Endothelial cell of umbilical vein (primary cell): Measurements from ENCODE around the gene SMIM3. TPM values are rescaled to one million over a fixed set of nuclear protein-coding genes. Genes with fewer than 3 reads are reported as not detected.

Experiments
- BruUV-seq: library from RNA; stranded (reverse); fragments of 400-500 nt; replicated peaks from 2 replicates; lab custom pipeline; 2021; lab: Mats Ljungman, UMichigan
- CTCF ChIA-PET: fragments of 300-600, 350-600 bp; sonication (Branson Sonifier 250); formaldehyde crosslinking; loops from one replicate; lab custom pipeline; 2021; ENCODE audit warnings: antibody characterized with exemption, inconsistent platforms; lab: Charles Lee
- POLR2A ChIA-PET: fragments of 300-600, 350-600 bp; sonication (Branson Sonifier 250); formaldehyde crosslinking; loops from one replicate; lab custom pipeline; 2021; ENCODE audit warnings: antibody characterized with exemption, inconsistent platforms; lab: Charles Lee
- DNase-seq: peaks from one replicate; pipeline ENCODE4 v3.0.0-alpha.2; 2011; ENCODE audit warnings: low read depth, low spot score
- FAIRE-seq: peaks from 2 replicates; lab custom pipeline; 2011; peaks lifted over from hg19 to GRCh38; lab: Jason Lieb, UNC
- H2AFZ ChIP-seq: 2 replicates; pipeline ENCODE4 v1.6.0; 2012; ENCODE audit warnings: low read depth, low read length, control low read depth, inconsistent platforms
- H3K27ac ChIP-seq: 2 replicates; pipeline ENCODE4 v1.5.1; 2011; ENCODE audit warnings: low read depth, mild to moderate bottlenecking, control low read depth, low read length, moderate library complexity; ENCODE audit not compliant: insufficient read depth
- H3K27me3 ChIP-seq, 2 experiments: 2 replicates each; pipeline versions ENCODE4 v1.6.0 to v1.6.1; 2011; ENCODE audit warnings: low read length in 2 of 2, mixed read lengths in 1 of 2; ENCODE audit not compliant: control insufficient read depth in 2 of 2, insufficient read depth in 2 of 2
- H3K36me3 ChIP-seq, 2 experiments: 2 replicates in 1 of 2; 3 replicates in 1 of 2; pipeline ENCODE4 v1.5.1; 2011; ENCODE audit warnings: low read length in 2 of 2, mild to moderate bottlenecking in 1 of 2, moderate library complexity in 1 of 2; ENCODE audit not compliant: control insufficient read depth in 2 of 2, insufficient read depth in 2 of 2; ENCODE audit errors: extremely low read depth in 1 of 2
- H3K4me1 ChIP-seq: 3 replicates; pipeline ENCODE4 v1.5.1; 2011; ENCODE audit warnings: mild to moderate bottlenecking, low read length; ENCODE audit not compliant: control insufficient read depth, insufficient read depth; ENCODE audit errors: extremely low read depth
- H3K4me2 ChIP-seq: 2 replicates; pipeline ENCODE4 v1.6.1; 2011; ENCODE audit warnings: low read length, control low read depth, mixed read lengths; ENCODE audit not compliant: insufficient read depth
- H3K4me3 ChIP-seq, 3 experiments: fragments of 200-600 bp in 1 of 3; sonication (generic), shearing (Covaris generic) in 1 of 3; replicated peaks in 1 of 3; 2 replicates each; pipeline ENCODE4 v1.5.1; 2011 to 2016; ENCODE audit warnings: control low read depth in 3 of 3, low read length in 3 of 3, mild to moderate bottlenecking in 2 of 3, inconsistent platforms in 1 of 3, low read depth in 1 of 3, moderate library complexity in 1 of 3; ENCODE audit not compliant: insufficient read depth in 1 of 3
- H3K79me2 ChIP-seq: 2 replicates; pipeline ENCODE4 v1.6.0; 2012; ENCODE audit warnings: low read length, inconsistent platforms; ENCODE audit not compliant: control insufficient read depth, insufficient read depth
- H3K9ac ChIP-seq: replicated peaks from 2 replicates; pipeline ENCODE3; 2011; ENCODE audit warnings: low read length, control low read depth; ENCODE audit not compliant: insufficient read depth; ENCODE audit errors: extremely low read depth
- H3K9me1 ChIP-seq: replicated peaks from 3 replicates; pipeline ENCODE4 v1.6.0; 2011; ENCODE audit warnings: mild to moderate bottlenecking, low read length; ENCODE audit not compliant: control insufficient read depth, insufficient read depth; ENCODE audit errors: extremely low read depth
- H3K9me3 ChIP-seq: replicated peaks from 2 replicates; pipeline ENCODE4 v1.5.1; 2012; ENCODE audit warnings: low read length, inconsistent platforms; ENCODE audit not compliant: control insufficient read depth, insufficient read depth
- H4K20me1 ChIP-seq: replicated peaks from 2 replicates; pipeline ENCODE3; 2011; ENCODE audit warnings: mild to moderate bottlenecking, low read length; ENCODE audit not compliant: control insufficient read depth, insufficient read depth; ENCODE audit errors: extremely low read depth
- EZH2 ChIP-seq: IDR thresholded peaks from 2 replicates; pipeline ENCODE4 v1.6.1; 2012; ENCODE audit warnings: borderline replicate concordance, low read depth, mild to moderate bottlenecking, moderate library complexity, low read length, inconsistent platforms; ENCODE audit not compliant: severe bottlenecking
- FOS ChIP-seq: IDR thresholded peaks from 2 replicates; pipeline ENCODE4 v1.6.1; 2011; ENCODE audit warnings: mild to moderate bottlenecking, low read length, moderate library complexity, borderline replicate concordance; ENCODE audit not compliant: insufficient read depth
- GATA2 ChIP-seq: IDR thresholded peaks from 2 replicates; pipeline ENCODE4 v1.7.0; 2011; ENCODE audit warnings: low read depth, mild to moderate bottlenecking, moderate library complexity, mixed read lengths, low read length; ENCODE audit not compliant: insufficient read length, insufficient read depth
- JUN ChIP-seq: IDR thresholded peaks from 2 replicates; pipeline ENCODE4 v1.6.1; 2011; ENCODE audit warnings: borderline replicate concordance, low read depth; ENCODE audit not compliant: insufficient read length, insufficient read depth
- MYC ChIP-seq: IDR thresholded peaks from one replicate; pipeline ENCODE4 v1.6.1; 2011; ENCODE audit warnings: mild to moderate bottlenecking, low read depth, low read length
- POLR2A ChIP-seq: IDR thresholded peaks from 2 replicates; pipeline ENCODE4 v1.6.1; 2012; ENCODE audit warnings: low read depth, mild to moderate bottlenecking, control low read depth, low read length
- POLR2AphosphoS5 ChIP-seq: IDR thresholded peaks from 2 replicates; pipeline ENCODE4 v1.6.1; 2012; ENCODE audit warnings: low read depth, mild to moderate bottlenecking, control low read depth, low read length, moderate library complexity; ENCODE audit not compliant: insufficient read depth
- dilution Hi-C: fragments of 300-500 bp; cut with MboI; formaldehyde crosslinking; loops from one replicate; pipeline ENCODE4 v1.15.0; 2019; ENCODE audit warnings: low sequenced_read_pairs; ENCODE audit not compliant: extremely low pct_ligation_motif_present
- intact Hi-C: fragments of 100-400 bp; cut with micrococcal nuclease; formaldehyde crosslinking; loops from one replicate; pipeline ENCODE4 v1.10.0; 2022
- polyA plus RNA-seq, 4 experiments: library from polyadenylated mRNA; depleted of rRNA in 3 of 4; stranded (reverse) in 3 of 4; unstranded in 1 of 4; fragments of >200 nt; gene quantifications; 2 replicates each; pipeline versions ENCODE4 v1.2.1 to v1.2.3, GENCODE V29; 2011 to 2012; ENCODE audit warnings: missing spikeins in 1 of 4
- total RNA-seq: library from RNA; stranded (reverse); gene quantifications from 2 replicates; pipeline ENCODE4 v1.2.3, GENCODE V29; 2021
- TF ChIP-seq, protein P1 (sequence below): IDR thresholded peaks from 2 replicates; pipeline ENCODE4 v1.6.1; 2011; ENCODE audit not compliant: insufficient read depth, insufficient read length
- TF ChIP-seq, protein P2 (sequence below), 2 donors: IDR thresholded peaks; 1 replicate in 1 of 2; 2 replicates in 1 of 2; pipeline ENCODE4 v1.5.1; 2011; ENCODE audit warnings: low read length in 2 of 2, mild to moderate bottlenecking in 2 of 2, moderate library complexity in 2 of 2, control low read depth in 1 of 2, inconsistent platforms in 1 of 2, low read depth in 1 of 2; ENCODE audit not compliant: insufficient read depth in 1 of 2; ENCODE audit errors: extremely low read depth in 1 of 2

Gene SMIM3
- total and polyA plus RNA-seq, 2 donors (not counting 3 experiments of a cell fraction or from before 2014, with no cell fraction given), result 1.0 to 2.0 TPM

DNA sequence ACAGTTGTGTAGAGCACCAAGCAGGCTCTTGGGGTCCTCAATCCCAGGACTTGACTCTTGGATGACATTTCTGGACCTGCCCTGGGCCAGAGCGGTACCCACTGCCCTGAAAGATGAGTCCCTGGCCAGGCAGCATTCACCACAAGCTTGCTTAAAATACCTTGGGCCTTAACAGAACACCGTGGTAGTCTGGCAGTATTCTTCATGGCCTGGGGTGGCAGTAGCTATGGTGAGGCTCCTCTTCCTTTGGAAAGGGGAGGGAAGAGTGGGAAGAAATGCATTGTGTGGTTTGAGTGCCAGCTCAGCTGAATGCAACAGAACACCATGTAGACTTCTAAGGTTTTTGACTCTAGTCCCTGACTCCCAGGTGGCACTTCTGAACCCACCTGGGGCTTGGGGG lies 38.4 kb downstream of the SMIM3 start:
- CTCF ChIA-PET, result interaction anchor here (1.2 to 2.0 kb wide), 2 partner anchors 11 to 30 kb away, joined by 4 to 6 read pairs; no protein-coding TSS in a partner anchor
- Histone ChIP-seq H3K4me3 (no peak overlapping the region), H3K4me2 (no peak overlapping the region), H3K79me2 (no peaks in the 10 kb centered on the region), H3K27me3 (peaks cover 3 to 7% of the 10 kb centered on the region in 2 experiments), H3K36me3 (no peaks in the 10 kb centered on the region), H2AFZ (no peak overlapping the region), H3K9me3 (no peaks in the 10 kb centered on the region), H3K4me1 (no peaks in the 10 kb centered on the region), H3K27ac (no peak overlapping the region), H4K20me1 (no peaks in the 10 kb centered on the region), H3K9me1 (no peaks in the 10 kb centered on the region), H3K9ac (no peak overlapping the region)
- DNase-seq (no peak), FAIRE-seq (no peak)
- TF ChIP-seq, protein P1, sequence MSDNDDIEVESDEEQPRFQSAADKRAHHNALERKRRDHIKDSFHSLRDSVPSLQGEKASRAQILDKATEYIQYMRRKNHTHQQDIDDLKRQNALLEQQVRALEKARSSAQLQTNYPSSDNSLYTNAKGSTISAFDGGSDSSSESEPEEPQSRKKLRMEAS, result no peak
- TF ChIP-seq FOS (no peak), JUN (no peak), EZH2 (no peak), POLR2A (no peak), MYC (no peak), GATA2 (no peak), POLR2AphosphoS5 (no peak)
- TF ChIP-seq, protein P2, sequence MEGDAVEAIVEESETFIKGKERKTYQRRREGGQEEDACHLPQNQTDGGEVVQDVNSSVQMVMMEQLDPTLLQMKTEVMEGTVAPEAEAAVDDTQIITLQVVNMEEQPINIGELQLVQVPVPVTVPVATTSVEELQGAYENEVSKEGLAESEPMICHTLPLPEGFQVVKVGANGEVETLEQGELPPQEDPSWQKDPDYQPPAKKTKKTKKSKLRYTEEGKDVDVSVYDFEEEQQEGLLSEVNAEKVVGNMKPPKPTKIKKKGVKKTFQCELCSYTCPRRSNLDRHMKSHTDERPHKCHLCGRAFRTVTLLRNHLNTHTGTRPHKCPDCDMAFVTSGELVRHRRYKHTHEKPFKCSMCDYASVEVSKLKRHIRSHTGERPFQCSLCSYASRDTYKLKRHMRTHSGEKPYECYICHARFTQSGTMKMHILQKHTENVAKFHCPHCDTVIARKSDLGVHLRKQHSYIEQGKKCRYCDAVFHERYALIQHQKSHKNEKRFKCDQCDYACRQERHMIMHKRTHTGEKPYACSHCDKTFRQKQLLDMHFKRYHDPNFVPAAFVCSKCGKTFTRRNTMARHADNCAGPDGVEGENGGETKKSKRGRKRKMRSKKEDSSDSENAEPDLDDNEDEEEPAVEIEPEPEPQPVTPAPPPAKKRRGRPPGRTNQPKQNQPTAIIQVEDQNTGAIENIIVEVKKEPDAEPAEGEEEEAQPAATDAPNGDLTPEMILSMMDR (IDR thresholded peaks at IDR 0.05; ENCODE audit: extremely low read depth in 1 of 2, insufficient read depth in 1 of 2, low read depth in 1 of 2, low read length in 2 of 2), result no peak
- dilution Hi-C loops, result no loop called here
- POLR2A ChIA-PET, result no interaction called here
- intact Hi-C loops, result no loop called here
- no TSS peak for BruUV-seq
